Measurements from ENCODE around the gene PHF12.

The PHF12 gene

GRCh38 chr17:28968914-28969295 is 17.6 kb upstream of the PHF12 start:
- Histone ChIP-seq H3K36me3 (ENCODE audit: control insufficient read depth, low read length) (no peaks in the 10 kb centered on the region), H3K4me2 (ENCODE audit: low read length) (no peak overlapping the region), H3K27ac (ENCODE audit: low read depth, low read length) (no peak overlapping the region), H3K9me2 (replicated peaks; ENCODE audit: control insufficient read depth, low read length) (no peaks in the 10 kb centered on the region), H3K79me2 (ENCODE audit: control insufficient read depth, low read length) (no peaks in the 10 kb centered on the region), H3K4me3 (ENCODE audit: low read length) (no peak overlapping the region), H3K9me3 (ENCODE audit: control insufficient read depth, insufficient read depth, low read length) (no peaks in the 10 kb centered on the region), H4K20me1 (ENCODE audit: control insufficient read depth, insufficient read depth, low read depth, low read length) (no peaks in the 10 kb centered on the region; the same call in 1 of the 2 replicates), H3K27me3 (ENCODE audit: control insufficient read depth, low read length) (peaks cover 7% of the 10 kb centered on the region), H3K4me1 (ENCODE audit: control insufficient read depth, low read length) (peaks cover 22% of the 10 kb centered on the region), H3F3A (ENCODE audit: control insufficient read depth, insufficient read depth) (no peaks in the 10 kb centered on the region)
- TF ChIP-seq EZH2phosphoT487 (IDR thresholded peaks at IDR 0.05; ENCODE audit: borderline replicate concordance, low read length) (no peak), CTCF (IDR thresholded peaks at IDR 0.05; ENCODE audit: low read depth, low read length, poor library complexity, severe bottlenecking) (no peak)

- Histone ChIP-seq H3K9me3 (ENCODE audit: control insufficient read depth, insufficient read depth, low read length) (no peaks in the 10 kb centered on the region), H3K4me2 (ENCODE audit: low read length) (no peak overlapping the region), H3K36me3 (ENCODE audit: control insufficient read depth, low read length) (no peaks in the 10 kb centered on the region), H3K9me2 (replicated peaks; ENCODE audit: control insufficient read depth, low read length) (no peaks in the 10 kb centered on the region), H3K4me1 (ENCODE audit: control insufficient read depth, low read length) (peaks cover 22% of the 10 kb centered on the region), H3K27me3 (ENCODE audit: control insufficient read depth, low read length) (peaks cover 13% of the 10 kb centered on the region), H4K20me1 (ENCODE audit: control insufficient read depth, insufficient read depth, low read depth, low read length) (no peaks in the 10 kb centered on the region; the same call in 1 of the 2 replicates), H3K79me2 (ENCODE audit: control insufficient read depth, low read length) (no peaks in the 10 kb centered on the region), H3K4me3 (ENCODE audit: low read length) (no peak overlapping the region), H3F3A (ENCODE audit: control insufficient read depth, insufficient read depth) (no peaks in the 10 kb centered on the region), H3K27ac (ENCODE audit: low read depth, low read length) (no peak overlapping the region)
- no peak for TF ChIP-seq EZH2phosphoT487 (IDR thresholded peaks at IDR 0.05; ENCODE audit: borderline replicate concordance, low read length)
- TF ChIP-seq CTCF (IDR thresholded peaks at IDR 0.05; ENCODE audit: low read depth, low read length, poor library complexity, severe bottlenecking): no peak
These were observed 17.1 kb upstream of the PHF12 start for GRCh38 chr17:28968231-28968913.

GRCh38 chr17:28967221-28968135 is 16.2 kb upstream of the PHF12 start:
- Histone ChIP-seq H3K36me3 (ENCODE audit: control insufficient read depth, low read length) (no peaks in the 10 kb centered on the region), H3F3A (ENCODE audit: control insufficient read depth, insufficient read depth) (no peaks in the 10 kb centered on the region), H3K9me2 (replicated peaks; ENCODE audit: control insufficient read depth, low read length) (no peaks in the 10 kb centered on the region), H3K4me3 (ENCODE audit: low read length) (no peak overlapping the region), H3K4me1 (ENCODE audit: control insufficient read depth, low read length) (peaks cover 22% of the 10 kb centered on the region), H3K9me3 (ENCODE audit: control insufficient read depth, insufficient read depth, low read length) (no peaks in the 10 kb centered on the region), H4K20me1 (ENCODE audit: control insufficient read depth, insufficient read depth, low read depth, low read length) (no peaks in the 10 kb centered on the region; the same call in 1 of the 2 replicates), H3K4me2 (ENCODE audit: low read length) (no peak overlapping the region), H3K79me2 (ENCODE audit: control insufficient read depth, low read length) (no peaks in the 10 kb centered on the region), H3K27ac (ENCODE audit: low read depth, low read length) (no peak overlapping the region), H3K27me3 (ENCODE audit: control insufficient read depth, low read length) (peaks cover 12% of the 10 kb centered on the region)
- no peak for TF ChIP-seq EZH2phosphoT487 (IDR thresholded peaks at IDR 0.05; ENCODE audit: borderline replicate concordance, low read length)
- no peak for TF ChIP-seq CTCF (IDR thresholded peaks at IDR 0.05; ENCODE audit: low read depth, low read length, poor library complexity, severe bottlenecking)
